GM12864 (cell line): ENCODE results near the gene GPER1.
"Not testable (repeated sequence)": the region's sequence is repeated elsewhere in the genome, so short reads cannot be mapped to it uniquely, and the experiment has no call there.

Experiments used
- DNase-seq: peaks from one replicate; pipeline ENCODE4 v3.0.0-alpha.2; 2011; ENCODE audit warnings: low read depth
- H3K4me3 ChIP-seq: 2 replicates; pipeline ENCODE4 v1.5.1; 2011; ENCODE audit warnings: mild to moderate bottlenecking, low read depth, low read length, control low read depth
- TF ChIP-seq, protein P1 (sequence below): IDR thresholded peaks from 2 replicates; pipeline ENCODE4 v1.5.1; 2011; ENCODE audit warnings: low read depth, mild to moderate bottlenecking, moderate library complexity, low read length, control low read depth, inconsistent platforms; ENCODE audit errors: missing control alignments

The GPER1 gene

DNA sequence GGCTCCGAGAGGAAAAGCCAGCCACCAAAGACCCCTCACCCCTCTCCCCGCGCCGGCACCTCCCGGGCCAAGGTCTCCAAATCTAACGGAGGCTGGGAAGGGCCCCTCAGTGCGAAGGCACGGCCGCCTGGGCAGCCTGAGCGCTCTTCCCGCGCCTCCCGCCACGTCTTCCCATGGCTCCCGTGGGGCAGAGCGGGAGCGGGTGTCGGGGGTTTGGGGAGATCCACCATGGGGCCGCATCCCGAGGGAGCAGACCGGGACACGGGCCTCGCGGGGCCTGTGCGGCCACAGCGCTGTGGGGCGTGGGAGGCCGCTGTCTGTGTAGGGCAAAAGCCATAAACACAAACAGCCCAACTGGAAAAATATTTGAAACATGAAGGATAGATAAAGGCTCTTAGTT, 22.4 kb downstream of the GPER1 start:
- TF ChIP-seq, protein P1, sequence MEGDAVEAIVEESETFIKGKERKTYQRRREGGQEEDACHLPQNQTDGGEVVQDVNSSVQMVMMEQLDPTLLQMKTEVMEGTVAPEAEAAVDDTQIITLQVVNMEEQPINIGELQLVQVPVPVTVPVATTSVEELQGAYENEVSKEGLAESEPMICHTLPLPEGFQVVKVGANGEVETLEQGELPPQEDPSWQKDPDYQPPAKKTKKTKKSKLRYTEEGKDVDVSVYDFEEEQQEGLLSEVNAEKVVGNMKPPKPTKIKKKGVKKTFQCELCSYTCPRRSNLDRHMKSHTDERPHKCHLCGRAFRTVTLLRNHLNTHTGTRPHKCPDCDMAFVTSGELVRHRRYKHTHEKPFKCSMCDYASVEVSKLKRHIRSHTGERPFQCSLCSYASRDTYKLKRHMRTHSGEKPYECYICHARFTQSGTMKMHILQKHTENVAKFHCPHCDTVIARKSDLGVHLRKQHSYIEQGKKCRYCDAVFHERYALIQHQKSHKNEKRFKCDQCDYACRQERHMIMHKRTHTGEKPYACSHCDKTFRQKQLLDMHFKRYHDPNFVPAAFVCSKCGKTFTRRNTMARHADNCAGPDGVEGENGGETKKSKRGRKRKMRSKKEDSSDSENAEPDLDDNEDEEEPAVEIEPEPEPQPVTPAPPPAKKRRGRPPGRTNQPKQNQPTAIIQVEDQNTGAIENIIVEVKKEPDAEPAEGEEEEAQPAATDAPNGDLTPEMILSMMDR, result no peak
- no peak for DNase-seq
- H3K4me3 ChIP-seq, result no peak overlapping the region

DNA sequence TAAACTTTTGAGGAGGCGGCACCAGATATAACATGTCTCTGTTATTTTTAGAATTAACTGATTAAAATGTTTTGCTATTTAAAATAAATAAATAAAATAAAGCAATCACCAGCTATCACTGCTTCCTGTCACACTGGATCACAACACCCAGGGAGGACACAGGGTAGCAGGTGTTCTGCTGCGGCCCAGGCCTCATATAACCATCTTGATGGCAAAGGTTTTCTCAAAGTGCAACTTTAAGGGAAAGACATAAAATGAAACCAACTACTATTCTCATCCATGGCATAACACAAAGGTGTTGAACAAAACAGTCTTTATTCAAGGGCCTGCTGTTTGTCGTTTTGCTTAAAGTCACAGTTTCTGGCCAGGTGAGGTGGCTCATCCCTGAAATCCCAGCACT, 23.2 kb downstream of the GPER1 start:
- H3K4me3 ChIP-seq, result no peak overlapping the region
- DNase-seq, result no peak
- TF ChIP-seq, protein P1, result no peak

- TF ChIP-seq, protein P1, result no peak
- DNase-seq, result no peak
- no peak overlapping the region for H3K4me3 ChIP-seq
These were observed 24.2 kb downstream of the GPER1 start for GRCh38 chr7:1112109-1112508.

DNA sequence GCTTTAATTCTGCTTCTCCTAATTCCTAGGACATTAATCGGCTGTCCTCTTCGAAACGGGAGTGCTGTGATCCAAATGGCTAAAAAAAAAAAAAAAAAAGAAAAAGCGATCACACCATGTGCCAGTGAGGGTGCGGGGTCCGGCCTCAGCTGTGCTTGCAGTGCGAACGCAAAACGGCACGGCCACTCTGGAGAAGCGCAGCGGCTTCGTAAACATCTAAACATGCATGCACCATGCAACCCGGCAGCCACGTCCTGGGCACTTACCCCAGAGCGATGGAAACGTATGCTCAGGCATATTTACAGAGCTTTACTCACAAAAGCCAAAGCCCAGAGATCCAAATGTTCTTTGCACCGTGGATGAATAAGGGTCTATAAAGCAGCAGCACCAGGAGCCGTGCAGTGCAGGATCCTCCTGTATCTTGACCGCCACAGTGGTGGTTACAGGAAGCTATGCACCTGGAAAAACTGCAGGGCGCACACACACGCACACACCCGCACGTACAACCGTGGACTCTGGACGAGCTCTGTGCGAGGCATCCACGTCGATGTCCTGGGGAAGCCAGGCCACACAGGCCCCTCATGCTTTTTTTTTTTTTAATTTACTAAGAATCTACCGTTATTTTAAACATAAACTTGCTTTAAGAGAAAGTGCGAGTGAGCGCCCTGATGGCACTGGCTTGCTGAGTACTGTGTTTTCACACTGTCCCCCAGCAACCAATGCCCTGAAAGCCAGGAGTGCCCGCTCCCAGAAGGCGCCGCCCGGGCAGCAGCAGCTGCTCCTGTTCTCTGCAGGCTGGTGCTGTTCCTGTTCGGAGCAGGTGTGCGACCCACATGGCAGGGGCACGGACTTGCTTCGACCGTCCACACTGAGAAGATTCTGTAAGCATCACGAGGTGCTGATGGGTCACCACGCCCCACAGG, 25.0 kb downstream of the GPER1 start:
- TF ChIP-seq, protein P1, result no peak
- DNase-seq, result no peak
- H3K4me3 ChIP-seq, result no peak overlapping the region

- no peak overlapping the region for H3K4me3 ChIP-seq
- TF ChIP-seq, protein P1, result no peak
- DNase-seq, result no peak
These were observed 25.6 kb downstream of the GPER1 start for GRCh38 chr7:1113548-1113885.

- TF ChIP-seq, protein P1, result no peak
- H3K4me3 ChIP-seq, result no peak overlapping the region
- no peak for DNase-seq
These were observed 26.2 kb downstream of the GPER1 start for GRCh38 chr7:1114088-1114487.

DNA sequence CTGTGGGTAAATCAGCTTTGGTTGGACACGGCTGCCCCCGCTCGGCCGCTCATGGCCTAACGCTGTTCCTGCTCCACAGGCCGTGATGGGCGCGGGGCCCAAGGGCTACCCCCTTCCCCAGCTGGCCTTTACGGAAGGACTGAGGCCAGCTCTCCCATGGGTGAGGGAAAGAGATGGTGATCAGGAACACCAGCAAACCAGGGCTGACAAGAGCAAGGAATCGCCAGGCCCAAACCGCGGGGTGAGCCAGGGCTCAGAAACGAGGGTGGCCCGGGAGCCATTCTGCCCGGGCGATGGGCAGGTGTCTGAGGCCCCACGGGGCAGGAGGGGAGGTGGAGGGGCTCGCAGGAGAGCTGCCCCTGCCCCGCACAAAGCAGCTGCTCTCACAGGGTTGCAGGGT, 26.6 kb downstream of the GPER1 start:
- DNase-seq, result no peak
- no peak overlapping the region for H3K4me3 ChIP-seq
- TF ChIP-seq, protein P1, result no peak

- not testable (repeated sequence) for DNase-seq, H3K4me3 ChIP-seq
These were observed 27.5 kb downstream of the GPER1 start for GRCh38 chr7:1115171-1116045.

GRCh38 chr7:1116383-1117008, 28.6 kb downstream of the GPER1 start:
- not testable (repeated sequence) for H3K4me3 ChIP-seq, DNase-seq
